ENCODE data around the gene LATS1. TPM values are rescaled to one million over a fixed set of nuclear protein-coding genes. Genes with fewer than 3 reads are reported as not detected.

LATS1 gene
- total RNA-seq, 1 donor from 2014 or later: 6.3 TPM

- no peak for TF ChIP-seq CTCF (IDR thresholded peaks at IDR 0.05; ENCODE audit: insufficient read depth, low read length, severe bottlenecking)
- FAIRE-seq (no peak), DNase-seq (ENCODE audit: low read depth) (no peak)
- H3K27me3 ChIP-seq (ENCODE audit: control insufficient read depth, insufficient read depth, low read length): no peaks in the 10 kb centered on the region
- H3K36me3 ChIP-seq (ENCODE audit: control insufficient read depth, insufficient read depth, low read length): peaks cover 9% of the 10 kb centered on the region
- no peak overlapping the region for H3K4me3 ChIP-seq (ENCODE audit: low read depth, low read length)
These were observed 15.3 kb upstream of the LATS1 start for GRCh38 chr6:149733089-149733720.

GRCh38 chr6:149729824-149730223 lies 11.9 kb upstream of the LATS1 start:
- no peak overlapping the region for H3K4me3 ChIP-seq (ENCODE audit: low read depth, low read length)
- FAIRE-seq: no peak
- no peak for DNase-seq (ENCODE audit: low read depth)
- peaks cover 5% of the 10 kb centered on the region for H3K36me3 ChIP-seq (ENCODE audit: control insufficient read depth, insufficient read depth, low read length)
- H3K27me3 ChIP-seq (ENCODE audit: control insufficient read depth, insufficient read depth, low read length): no peaks in the 10 kb centered on the region
- TF ChIP-seq CTCF (IDR thresholded peaks at IDR 0.05; ENCODE audit: insufficient read depth, low read length, severe bottlenecking): no peak

GRCh38 chr6:149728499-149729234 lies 10.8 kb upstream of the LATS1 start:
- H3K4me3 ChIP-seq (ENCODE audit: low read depth, low read length): no peak overlapping the region
- FAIRE-seq (no peak), DNase-seq (ENCODE audit: low read depth) (no peak)
- H3K27me3 ChIP-seq (ENCODE audit: control insufficient read depth, insufficient read depth, low read length): no peaks in the 10 kb centered on the region
- no peak for TF ChIP-seq CTCF (IDR thresholded peaks at IDR 0.05; ENCODE audit: insufficient read depth, low read length, severe bottlenecking)
- H3K36me3 ChIP-seq (ENCODE audit: control insufficient read depth, insufficient read depth, low read length): peaks cover 5% of the 10 kb centered on the region

GRCh38 chr6:149727793-149728498 lies 10.0 kb upstream of the LATS1 start:
- no peak for TF ChIP-seq CTCF (IDR thresholded peaks at IDR 0.05; ENCODE audit: insufficient read depth, low read length, severe bottlenecking)
- Histone ChIP-seq H3K4me3 (ENCODE audit: low read depth, low read length) (no peak overlapping the region), H3K36me3 (ENCODE audit: control insufficient read depth, insufficient read depth, low read length) (peaks cover 5% of the 10 kb centered on the region), H3K27me3 (ENCODE audit: control insufficient read depth, insufficient read depth, low read length) (no peaks in the 10 kb centered on the region)
- FAIRE-seq (no peak), DNase-seq (ENCODE audit: low read depth) (no peak)

- no peaks in the 10 kb centered on the region for H3K27me3 ChIP-seq (ENCODE audit: control insufficient read depth, insufficient read depth, low read length)
- DNase-seq (ENCODE audit: low read depth): no peak
- no peak overlapping the region for H3K4me3 ChIP-seq (ENCODE audit: low read depth, low read length)
- no peak for TF ChIP-seq CTCF (IDR thresholded peaks at IDR 0.05; ENCODE audit: insufficient read depth, low read length, severe bottlenecking)
- no peak for FAIRE-seq
- H3K36me3 ChIP-seq (ENCODE audit: control insufficient read depth, insufficient read depth, low read length): peaks cover 4% of the 10 kb centered on the region
These were observed 7.9 kb upstream of the LATS1 start for GRCh38 chr6:149725785-149726184.

Data from bronchial epithelial cell (primary cell).